MCF 10A (cell line): ENCODE measurements around the gene SH3RF1. TPM values are rescaled to one million over a fixed set of nuclear protein-coding genes. Genes with fewer than 3 reads are reported as not detected.

Source experiments
- BruUV-seq: library from RNA; stranded (reverse); fragments of 400-500 nt; replicated peaks from 2 replicates; lab custom pipeline; 2021; lab: Mats Ljungman, UMichigan
- CTCF ChIA-PET: fragments of 300-600 bp; sonication (Branson Sonifier 250); formaldehyde crosslinking; extraction: SDS; loops from one replicate; lab custom pipeline; 2021; ENCODE audit warnings: antibody characterized with exemption, inconsistent platforms; lab: Yijun Ruan, JAX
- POLR2A ChIA-PET: fragments of 300-600, 350-650 bp; sonication (Branson Sonifier 250); formaldehyde crosslinking; extraction: SDS; loops from one replicate; lab custom pipeline; 2020; ENCODE audit warnings: antibody characterized with exemption, inconsistent platforms; lab: Yijun Ruan, JAX
- DNase-seq: peaks from one replicate; pipeline ENCODE4 v3.0.0-alpha.2; 2018; ENCODE audit not compliant: unreplicated experiment
- H3K27ac Mint-ChIP-seq: one replicate; pipeline ENCODE4 v1.8.0; 2022; ENCODE audit warnings: mild to moderate bottlenecking, low read depth, mixed read lengths; ENCODE audit not compliant: unreplicated experiment
- H3K27me3 Mint-ChIP-seq: one replicate; pipeline ENCODE4 v1.8.0; 2022; ENCODE audit warnings: mixed read lengths; ENCODE audit not compliant: insufficient read depth, unreplicated experiment
- H3K36me3 Mint-ChIP-seq: one replicate; pipeline ENCODE4 v1.8.0; 2022; ENCODE audit warnings: mild to moderate bottlenecking, moderate library complexity, mixed read lengths; ENCODE audit not compliant: insufficient read depth, unreplicated experiment
- H3K4me1 Mint-ChIP-seq: one replicate; pipeline ENCODE4 v1.8.0; 2022; ENCODE audit warnings: mixed read lengths; ENCODE audit not compliant: insufficient read depth, unreplicated experiment
- H3K4me3 Mint-ChIP-seq: one replicate; pipeline ENCODE4 v1.8.0; 2022; ENCODE audit warnings: mild to moderate bottlenecking, moderate library complexity, mixed read lengths; ENCODE audit not compliant: unreplicated experiment
- H3K9me3 Mint-ChIP-seq: one replicate; pipeline ENCODE4 v1.8.0; 2022; ENCODE audit warnings: mixed read lengths; ENCODE audit not compliant: unreplicated experiment
- intact Hi-C: fragments of 100-400 bp; cut with micrococcal nuclease; formaldehyde crosslinking; loops from 2 replicates; pipeline ENCODE4 v1.14.1; 2022
- total RNA-seq: library from RNA; stranded (reverse); gene quantifications from 2 replicates; pipeline ENCODE4 v1.2.3, GENCODE V29; 2022
- TF ChIP-seq, protein P1 (sequence below): fragments of 200-600 bp; IDR thresholded peaks from one replicate; pipeline ENCODE4 v1.8.0; 2022; ENCODE audit warnings: antibody characterized with exemption, mild to moderate bottlenecking; ENCODE audit not compliant: unreplicated experiment

SH3RF1 gene
- total RNA-seq, 1 experiment from 2014 or later = 17.4 TPM

DNA sequence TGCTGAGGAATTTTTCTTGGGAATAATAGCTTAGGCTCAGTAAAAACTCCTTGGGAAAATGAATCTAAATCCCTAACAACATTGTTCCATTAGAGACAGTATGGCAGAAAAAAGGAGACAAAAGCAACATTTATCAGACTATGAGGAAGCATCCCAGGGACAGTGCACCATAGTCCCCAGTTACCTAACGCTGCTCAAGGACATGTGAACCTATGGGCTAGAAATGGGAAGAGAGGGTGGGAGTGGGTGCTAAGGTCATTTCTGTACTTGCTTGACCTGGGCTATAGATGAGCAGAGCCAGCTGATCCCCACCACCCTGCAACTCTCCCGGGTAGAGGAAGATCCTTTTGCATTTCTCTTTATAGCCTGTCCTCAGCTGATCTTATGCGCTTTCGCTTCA, 162.5 kb downstream of the SH3RF1 start:
- BruUV-seq = no TSS peak
- peaks cover 9% of the 10 kb centered on the region for H3K4me1 Mint-ChIP-seq
- H3K27me3 Mint-ChIP-seq = no peaks in the 10 kb centered on the region
- H3K36me3 Mint-ChIP-seq = no peaks in the 10 kb centered on the region
- CTCF ChIA-PET = interaction anchor here (1.5 kb wide), 1 partner anchor 83 kb away, joined by 7 read pairs; no protein-coding TSS in a partner anchor
- no peak overlapping the region for H3K27ac Mint-ChIP-seq
- intact Hi-C loops = no loop called here
- TF ChIP-seq, protein P1, sequence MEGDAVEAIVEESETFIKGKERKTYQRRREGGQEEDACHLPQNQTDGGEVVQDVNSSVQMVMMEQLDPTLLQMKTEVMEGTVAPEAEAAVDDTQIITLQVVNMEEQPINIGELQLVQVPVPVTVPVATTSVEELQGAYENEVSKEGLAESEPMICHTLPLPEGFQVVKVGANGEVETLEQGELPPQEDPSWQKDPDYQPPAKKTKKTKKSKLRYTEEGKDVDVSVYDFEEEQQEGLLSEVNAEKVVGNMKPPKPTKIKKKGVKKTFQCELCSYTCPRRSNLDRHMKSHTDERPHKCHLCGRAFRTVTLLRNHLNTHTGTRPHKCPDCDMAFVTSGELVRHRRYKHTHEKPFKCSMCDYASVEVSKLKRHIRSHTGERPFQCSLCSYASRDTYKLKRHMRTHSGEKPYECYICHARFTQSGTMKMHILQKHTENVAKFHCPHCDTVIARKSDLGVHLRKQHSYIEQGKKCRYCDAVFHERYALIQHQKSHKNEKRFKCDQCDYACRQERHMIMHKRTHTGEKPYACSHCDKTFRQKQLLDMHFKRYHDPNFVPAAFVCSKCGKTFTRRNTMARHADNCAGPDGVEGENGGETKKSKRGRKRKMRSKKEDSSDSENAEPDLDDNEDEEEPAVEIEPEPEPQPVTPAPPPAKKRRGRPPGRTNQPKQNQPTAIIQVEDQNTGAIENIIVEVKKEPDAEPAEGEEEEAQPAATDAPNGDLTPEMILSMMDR = no peak
- POLR2A ChIA-PET = no interaction called here
- no peaks in the 10 kb centered on the region for H3K9me3 Mint-ChIP-seq
- no peak for DNase-seq
- H3K4me3 Mint-ChIP-seq = no peak overlapping the region

DNA sequence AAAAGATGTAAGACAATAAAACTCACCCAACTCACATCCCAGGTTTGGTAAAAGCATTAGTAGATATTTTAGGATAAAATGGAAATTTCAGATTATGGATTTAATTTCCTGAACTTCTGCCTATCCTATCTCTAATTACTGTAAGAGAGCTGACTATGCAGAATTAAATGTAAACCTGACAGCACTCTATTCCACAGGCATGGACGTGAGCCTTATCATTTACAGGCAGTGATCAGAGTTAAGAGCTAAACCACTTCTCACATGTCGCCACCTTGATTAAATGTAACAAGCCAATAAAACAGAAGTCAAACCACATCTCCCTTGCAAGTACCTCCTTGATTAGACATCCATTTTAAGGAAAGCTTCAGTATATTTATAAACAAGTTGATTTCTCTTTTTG, 163.2 kb downstream of the SH3RF1 start:
- BruUV-seq = no TSS peak
- Mint-ChIP-seq H3K27me3 (no peaks in the 10 kb centered on the region), H3K36me3 (peaks cover 3% of the 10 kb centered on the region), H3K4me1 (peaks cover 9% of the 10 kb centered on the region), H3K4me3 (no peak overlapping the region), H3K9me3 (no peaks in the 10 kb centered on the region), H3K27ac (no peak overlapping the region)
- ChIA-PET CTCF (interaction anchor here (0.5 to 1.5 kb wide), 3 partner anchors 42 to 82 kb away, joined by 3 to 7 read pairs (median 3); no protein-coding TSS in a partner anchor), POLR2A (interaction anchor here (0.7 kb wide), 1 partner anchor 335 kb away, joined by 3 read pairs; no protein-coding TSS in a partner anchor)
- TF ChIP-seq, protein P1 = no peak
- intact Hi-C loops = no loop called here
- DNase-seq = no peak

- intact Hi-C loops = no loop called here
- H3K4me3 Mint-ChIP-seq = no peak overlapping the region
- no peak overlapping the region for H3K27ac Mint-ChIP-seq
- no peaks in the 10 kb centered on the region for H3K9me3 Mint-ChIP-seq
- CTCF ChIA-PET = interaction anchor here (0.7 to 1.5 kb wide), 2 partner anchors 35 to 81 kb away, joined by 3 to 7 read pairs; no protein-coding TSS in a partner anchor
- BruUV-seq = no TSS peak
- H3K27me3 Mint-ChIP-seq = no peaks in the 10 kb centered on the region
- H3K36me3 Mint-ChIP-seq = peaks cover 7% of the 10 kb centered on the region
- DNase-seq = no peak
- H3K4me1 Mint-ChIP-seq = peaks cover 9% of the 10 kb centered on the region
- TF ChIP-seq, protein P1 = no peak
- POLR2A ChIA-PET = no interaction called here
These were observed 164.0 kb downstream of the SH3RF1 start for GRCh38 chr4:169106696-169107229.

DNA sequence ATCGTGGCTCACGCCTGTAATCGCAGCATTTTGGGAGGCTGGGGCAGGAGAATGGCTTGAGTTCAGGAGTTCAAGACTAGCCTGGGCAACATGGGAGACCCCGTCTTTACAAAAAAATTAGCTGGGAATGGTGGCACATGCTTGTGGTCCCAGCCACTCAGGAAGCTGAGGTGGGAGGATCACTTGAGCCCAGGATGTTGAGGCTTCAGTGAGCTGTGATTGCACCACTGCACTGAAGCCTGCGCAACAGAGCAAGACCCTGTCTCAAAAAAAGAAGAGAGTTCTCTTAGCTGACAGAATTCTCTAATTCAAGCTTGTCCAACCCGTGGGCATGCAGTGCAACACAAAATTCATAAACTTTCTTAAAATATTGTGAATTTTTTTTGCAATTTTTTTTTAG, 165.1 kb downstream of the SH3RF1 start:
- H3K36me3 Mint-ChIP-seq = peaks cover 11% of the 10 kb centered on the region
- peaks cover 9% of the 10 kb centered on the region for H3K4me1 Mint-ChIP-seq
- no peaks in the 10 kb centered on the region for H3K9me3 Mint-ChIP-seq
- no TSS peak for BruUV-seq
- ChIA-PET CTCF (interaction anchor here (0.8 to 0.9 kb wide), 3 partner anchors 95 to 380 kb away, joined by 3 to 4 read pairs (median 3); partner anchors contain the start of gene CBR4), POLR2A (interaction anchor here (2.2 kb wide), 1 partner anchor 10 kb away, joined by 5 read pairs; no protein-coding TSS in a partner anchor)
- H3K4me3 Mint-ChIP-seq = no peak overlapping the region
- no peak overlapping the region for H3K27ac Mint-ChIP-seq
- intact Hi-C loops = no loop called here
- DNase-seq = no peak
- TF ChIP-seq, protein P1 = no peak
- no peaks in the 10 kb centered on the region for H3K27me3 Mint-ChIP-seq
